Psoas muscle (tissue), 8 donors: ENCODE data around the gene SEMA6C. TPM values are rescaled to one million over a fixed set of nuclear protein-coding genes. Genes with fewer than 3 reads are reported as not detected.
A peak's percentile ranks its signal among the peaks of the same experiment; 100 is the strongest.

Experiments
- ATAC-seq, 4 donors: fragments of 200-7000 bp; cut with Tn5 transposase; one replicate each; pipeline ENCODE4 v1.9.1; 2020; ENCODE audit warnings: moderate library complexity in 3 of 4, mild to moderate bottlenecking in 2 of 4
- DNase-seq, 2 donors: peaks; one replicate each; pipeline ENCODE4 v3.0.0-alpha.2; 2020
- H3K27ac ChIP-seq: fragments of 200-600 bp; one replicate; pipeline ENCODE4 v1.8.0; 2022
- H3K27me3 ChIP-seq, 3 donors: fragments of 200-600 bp in 1 of 3; one replicate each; pipeline versions ENCODE4 v1.6.1 to v1.8.0; 2013 to 2022; ENCODE audit warnings: low read length in 2 of 3, mild to moderate bottlenecking in 2 of 3, moderate library complexity in 1 of 3; ENCODE audit not compliant: insufficient read depth in 3 of 3
- H3K36me3 ChIP-seq, 2 donors: fragments of 200-600 bp in 1 of 2; one replicate each; pipeline versions ENCODE4 v1.6.1 to v1.8.0; 2013 to 2022; ENCODE audit warnings: low read depth in 1 of 2, mild to moderate bottlenecking in 1 of 2, moderate library complexity in 1 of 2; ENCODE audit not compliant: insufficient read depth in 1 of 2
- H3K4me1 ChIP-seq: fragments of 200-600 bp; one replicate; pipeline ENCODE4 v1.8.0; 2022
- H3K4me3 ChIP-seq: fragments of 200-600 bp; one replicate; pipeline ENCODE4 v1.8.0; 2022; ENCODE audit warnings: mild to moderate bottlenecking
- H3K9me3 ChIP-seq: fragments of 200-600 bp; one replicate; pipeline ENCODE4 v1.8.0; 2022
- CTCF ChIP-seq: fragments of 200-600 bp; IDR thresholded peaks from one replicate; pipeline ENCODE4 v1.8.0; 2022; ENCODE audit warnings: antibody characterized with exemption
- WGBS, 3 donors: extraction: QIAGEN DNeasy Blood & Tissue Kit; methylation state at CpG; one replicate each; pipeline versions ENCODE4 v1.1.6 to v1.1.7; 2013; 5-methylcytosine and 5-hydroxymethylcytosine counted together
- intact Hi-C, 2 donors: fragments of 100-400 bp; cut with DNase I; formaldehyde crosslinking; loops; one replicate each; pipeline versions ENCODE4 v1.11.0 to v1.14.2; 2022
- polyA plus RNA-seq, 3 donors: library from polyadenylated mRNA; stranded (reverse); fragments of 200-250 nt; gene quantifications; one replicate each; pipeline ENCODE4 v1.2.3, GENCODE V29; 2013
- total RNA-seq, 4 donors: library from RNA; stranded (reverse); fragmentation: NEBNext Ultra II Directional in 2 of 4; extraction: Animal tissue kit (Norgen Biotek cat#: 25700) in 2 of 4; gene quantifications; one replicate each; pipeline versions ENCODE4 v1.2.1 to v1.2.4, GENCODE V29; 2021 to 2023
- donor health status: healthy with polysubstance abuse.
- donor health status: DM: no; HTN: no; CAD: no; lungs with moderate emphysema.
- donor health status: Bipolar disorder and iron deficiency.
- donor health status: healthy.
- donor health status: DM: yes; HTN: yes; CAD: no.
- donor health status: DM: no; HTN: no; CAD: no.
- donor health status: DM: no; HTN: no; CAD: no.
- donor health status: DM: yes; HTN: yes; CAD: no.

The SEMA6C gene
- total and polyA plus RNA-seq, 7 donors = 8.9 to 145 (median 56.3) TPM

GRCh38 chr1:151159373-151159772 lies 12.9 kb upstream of the SEMA6C start:
- Histone ChIP-seq H3K36me3 (peaks cover 6 to 44% of the 10 kb centered on the region in 2 donors), H3K27me3 (no peaks in the 10 kb centered on the region), H3K9me3 (no peaks in the 10 kb centered on the region), H3K4me3 (no peak overlapping the region), H3K4me1 (peaks cover 5% of the 10 kb centered on the region), H3K27ac (peak overlapping the region; percentile 32)
- ATAC-seq (no peak), DNase-seq (no peak)
- intact Hi-C loops = loop anchor here (5.0 kb wide), 1 partner anchor 132 kb away; no protein-coding TSS in a partner anchor
- no peak for TF ChIP-seq CTCF

- no peaks in the 10 kb centered on the region for H3K4me1 ChIP-seq
- TF ChIP-seq CTCF = no peak
- 73 to 79% (median 73%) methylated on average over 22 of the region's 22 CpGs for WGBS, 3 donors
- H3K9me3 ChIP-seq = no peaks in the 10 kb centered on the region
- intact Hi-C loops = loop anchor here (5.0 kb wide), 1 partner anchor 132 kb away; no protein-coding TSS in a partner anchor
- H3K4me3 ChIP-seq = no peak overlapping the region
- peak overlapping the region; percentile 32 for H3K27ac ChIP-seq
- DNase-seq (no peak), ATAC-seq (peak in 3 of 4 donors; percentile 24 to 73 (median 30))
- peaks cover 6 to 44% of the 10 kb centered on the region in 2 donors for H3K36me3 ChIP-seq
- no peaks in the 10 kb centered on the region for H3K27me3 ChIP-seq
Observed at GRCh38 chr1:151158751-151159251, 12.4 kb upstream of the SEMA6C start.

- ATAC-seq (no peak), DNase-seq (no peak)
- 72 to 86% (median 81%) methylated on average over 5 of the region's 5 CpGs for WGBS, 3 donors
- no peak for TF ChIP-seq CTCF
- H3K4me1 ChIP-seq = no peaks in the 10 kb centered on the region
- no peaks in the 10 kb centered on the region for H3K9me3 ChIP-seq
- peak overlapping the region; percentile 32 for H3K27ac ChIP-seq
- H3K36me3 ChIP-seq = peaks cover 6 to 44% of the 10 kb centered on the region in 2 donors
- no peaks in the 10 kb centered on the region for H3K27me3 ChIP-seq
- intact Hi-C loops = loop anchor here (5.0 kb wide), 1 partner anchor 131 kb away; no protein-coding TSS in a partner anchor
- no peak overlapping the region for H3K4me3 ChIP-seq
Observed at GRCh38 chr1:151158326-151158725, 11.9 kb upstream of the SEMA6C start.

- no peak for TF ChIP-seq CTCF
- 67 to 74% (median 74%) methylated on average over 6 of the region's 6 CpGs for WGBS, 3 donors
- peaks cover 6 to 43% of the 10 kb centered on the region in 2 donors for H3K36me3 ChIP-seq
- no peaks in the 10 kb centered on the region for H3K4me1 ChIP-seq
- peak overlapping the region; percentile 37 for H3K4me3 ChIP-seq
- ATAC-seq (no peak), DNase-seq (no peak)
- no peaks in the 10 kb centered on the region for H3K9me3 ChIP-seq
- intact Hi-C loops = loop anchor here (2.0 to 5.0 kb wide), 2 partner anchors 56 to 130 kb away; no protein-coding TSS in a partner anchor
- no peaks in the 10 kb centered on the region for H3K27me3 ChIP-seq
- no peak overlapping the region for H3K27ac ChIP-seq
Observed at GRCh38 chr1:151157067-151157531, 10.7 kb upstream of the SEMA6C start.

GRCh38 chr1:151156515-151156819 lies 10.0 kb upstream of the SEMA6C start, which contains the start of gene TNFAIP8L2:
Gene TNFAIP8L2, plus strand, starts transcription at chr1:151156649. Its CDS starts 2,049 bp downstream, at chr1:151158698.
- Histone ChIP-seq H3K9me3 (no peaks in the 10 kb centered on the region), H3K4me1 (no peaks in the 10 kb centered on the region), H3K27ac (peak within 1 kb of the TSS; percentile 43), H3K4me3 (peak within 1 kb of the TSS; percentile 37), H3K36me3 (peaks cover 4 to 37% of the 10 kb centered on the region in 2 donors), H3K27me3 (no peaks in the 10 kb centered on the region)
- WGBS, 3 donors = 62 to 72% (median 67%) methylated on average over 4 of the region's 4 CpGs
- intact Hi-C loops = loop anchor here (1.0 to 5.0 kb wide), 3 partner anchors 56 to 129 kb away; no protein-coding TSS in a partner anchor
- DNase-seq (peak in 1 of 2 donors; percentile 75), ATAC-seq (peak in 2 of 4 donors; percentile 26 to 33)
- no peak for TF ChIP-seq CTCF
